SK-N-DZ (cell line): ENCODE measurements around the gene LDLRAD3.

ENCODE experiments used
- DNase-seq: peaks from one replicate; pipeline ENCODE4 v3.0.0-alpha.2; 2015; ENCODE audit warnings: low spot score
- small RNA-seq, 2 experiments: library from RNA; depleted of rRNA; stranded (forward); fragments of <200 nt; gene quantifications; one replicate each; pipeline ENCODE3, GENCODE V24; 2014

The LDLRAD3 gene

DNA sequence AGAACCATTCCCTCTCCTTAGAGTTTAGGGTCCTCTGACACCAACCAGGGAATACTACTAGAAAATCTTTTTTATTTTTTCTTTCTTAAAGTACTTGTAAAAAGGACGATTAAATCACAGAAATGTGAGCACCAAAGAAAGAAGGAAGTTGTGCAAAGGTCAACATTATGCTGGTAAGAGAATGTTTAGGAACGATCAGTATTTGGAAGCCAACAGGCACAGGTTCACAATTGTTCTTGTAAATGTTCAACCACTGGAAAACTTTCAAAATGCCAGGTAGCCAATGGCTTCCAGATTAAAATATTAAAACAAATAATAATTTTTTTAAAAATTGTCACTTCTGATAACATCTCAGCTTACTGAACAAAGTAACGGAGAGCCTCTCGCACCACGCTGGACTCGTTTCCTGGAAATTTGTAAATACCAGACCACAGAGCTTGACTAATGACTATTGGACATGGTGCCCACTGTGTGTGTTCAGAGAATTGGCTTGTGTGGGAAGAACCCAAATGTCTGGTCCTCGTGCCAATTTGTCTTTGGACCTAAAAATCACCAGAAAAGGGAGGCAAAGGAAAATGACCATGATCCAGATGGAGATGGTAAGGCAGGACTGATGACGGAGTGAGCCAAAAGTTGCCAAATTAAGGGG, 324.6 kb downstream of the LDLRAD3 start:
- DNase-seq: no peak

DNA sequence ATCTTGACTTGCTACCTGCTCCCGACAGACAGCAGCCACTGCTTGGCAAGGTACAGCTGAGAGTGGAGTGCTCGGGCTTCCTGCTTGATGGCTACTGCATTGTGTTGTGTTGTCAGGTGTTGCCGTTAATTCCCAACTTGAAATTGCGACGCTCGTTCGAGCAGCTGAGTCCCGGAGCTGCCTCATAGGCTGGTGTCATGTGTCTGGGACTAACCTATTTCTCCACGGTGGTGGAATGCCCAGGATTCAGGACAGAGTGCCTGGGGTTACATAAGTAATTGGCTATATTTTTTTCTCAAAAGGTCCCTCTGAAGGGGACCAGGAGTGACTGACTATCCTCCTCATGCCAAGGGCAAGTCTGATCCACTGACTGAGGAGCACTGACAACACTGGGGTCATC, 326.8 kb downstream of the LDLRAD3 start:
- DNase-seq: no peak

DNA sequence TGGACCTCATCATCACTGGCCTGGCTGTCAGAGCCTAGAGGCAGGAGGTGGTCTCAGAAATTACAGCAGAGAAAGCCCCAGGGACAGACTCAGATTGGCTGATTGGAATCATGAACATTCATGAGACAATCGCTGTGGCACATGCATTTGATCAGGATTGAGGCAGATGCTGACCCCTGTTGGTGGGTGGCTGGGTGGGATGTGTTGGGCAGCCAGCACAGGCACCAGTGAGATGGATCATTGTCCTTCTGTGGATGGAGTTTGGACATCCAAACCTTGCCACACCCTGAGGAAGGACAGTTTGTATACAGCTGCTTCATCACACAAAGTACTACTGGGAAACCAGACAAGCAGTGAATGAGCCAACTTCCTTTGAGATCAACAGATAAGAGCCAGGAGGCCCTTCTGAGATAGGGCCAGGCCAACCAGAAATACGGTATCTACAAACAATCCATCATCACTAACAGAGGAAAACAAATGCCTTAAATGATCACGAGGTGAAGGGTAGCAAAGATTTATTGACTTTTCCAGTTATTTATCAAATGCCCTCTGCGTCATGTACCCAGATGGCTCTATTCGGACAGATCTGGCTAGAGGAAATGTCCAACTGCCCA, 328.0 kb downstream of the LDLRAD3 start:
- peak; percentile 22 for DNase-seq

DNA sequence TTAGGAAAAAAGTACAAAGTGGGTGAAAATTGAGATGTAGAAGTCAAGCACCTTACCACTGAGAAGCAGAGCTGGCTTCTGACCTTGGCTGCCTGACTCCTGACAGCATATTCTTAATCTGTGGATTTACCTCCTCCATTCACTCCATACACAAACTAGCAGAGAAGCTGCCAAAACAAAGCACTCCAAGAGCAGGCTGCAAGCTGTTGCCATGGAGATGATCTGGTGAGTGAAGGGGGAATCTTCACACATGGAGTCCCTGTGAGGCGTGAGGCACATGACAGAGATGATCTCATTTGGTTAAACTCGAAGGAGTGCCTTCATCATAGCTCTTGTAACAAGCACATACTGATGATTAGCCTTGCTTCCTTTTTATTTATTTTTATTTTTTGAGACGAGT, 329.2 kb downstream of the LDLRAD3 start:
- DNase-seq: no peak

DNA sequence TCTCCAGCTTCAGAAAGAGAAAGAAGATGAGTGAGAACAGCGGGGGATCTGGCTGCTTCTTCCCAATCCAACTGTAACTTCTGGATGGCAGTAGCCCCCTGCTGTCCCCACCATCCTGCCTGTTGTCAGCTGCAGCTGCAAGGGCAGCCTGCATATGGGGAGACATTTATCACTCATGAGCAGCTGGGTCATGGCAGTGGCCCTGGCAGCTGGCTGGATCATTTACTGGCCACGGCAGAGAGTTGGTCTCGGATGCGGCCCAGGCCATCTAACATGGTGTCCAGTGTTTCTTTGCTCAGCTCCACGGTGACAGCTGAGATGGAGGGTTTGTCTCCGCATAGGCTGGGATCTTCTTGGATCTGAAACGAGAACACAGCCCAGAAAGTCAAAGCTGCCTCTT, 330.6 kb downstream of the LDLRAD3 start:
- no peak for DNase-seq

DNA sequence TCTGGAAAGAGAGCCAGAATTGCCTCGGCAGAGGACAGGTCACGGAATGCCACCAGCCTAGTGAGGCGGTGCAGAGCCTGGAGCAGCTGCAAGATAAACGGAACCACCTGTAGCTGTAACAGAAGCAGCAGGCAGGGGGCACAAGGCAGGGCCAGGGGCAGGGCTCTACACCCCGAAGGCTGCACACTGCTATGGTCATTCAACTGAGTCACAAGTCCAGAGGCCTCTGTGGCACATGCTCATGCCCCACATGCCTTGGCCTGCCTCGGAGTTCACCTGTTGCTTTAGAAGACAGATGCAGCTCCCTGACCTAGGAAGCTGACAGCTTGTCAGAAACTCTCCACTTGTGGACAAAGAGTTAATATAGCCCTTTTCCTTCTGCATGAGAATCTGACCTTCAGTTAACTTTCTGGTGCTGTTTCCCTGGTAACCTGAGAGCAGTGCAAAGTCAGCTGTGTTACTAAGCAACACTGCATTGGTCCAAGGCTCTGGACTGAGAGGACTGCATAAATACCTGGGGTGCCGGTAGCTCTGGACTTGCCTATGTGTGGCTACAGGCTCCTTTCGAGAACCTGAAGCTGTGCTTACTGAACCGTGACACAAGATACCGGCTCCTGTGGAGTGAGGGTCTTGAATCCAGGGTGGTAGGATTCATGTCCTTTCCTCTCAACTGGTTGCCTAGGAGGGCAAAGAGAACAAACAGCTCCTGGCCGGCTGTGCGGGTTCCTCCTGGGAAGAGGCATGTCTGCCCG, 334.8 kb downstream of the LDLRAD3 start:
- DNase-seq: no peak

DNA sequence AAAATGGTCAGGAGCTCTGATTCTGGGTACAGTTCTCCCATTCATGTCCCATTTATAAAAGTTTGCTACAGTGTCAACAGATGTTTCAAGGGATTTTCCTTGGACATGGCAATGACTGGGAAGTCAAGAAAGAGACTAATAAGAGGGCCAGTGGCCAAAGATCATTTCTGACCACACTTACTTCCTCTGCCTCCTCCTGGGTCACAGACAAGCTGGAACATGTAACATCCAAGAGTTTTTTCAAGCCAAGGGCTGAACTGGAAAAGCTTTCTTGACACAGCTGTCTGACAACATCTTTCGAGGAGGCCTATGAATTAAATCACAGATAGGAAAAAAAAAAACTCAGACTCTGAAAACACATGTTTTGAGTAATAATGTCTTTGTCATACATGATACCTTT, 336.7 kb downstream of the LDLRAD3 start:
- DNase-seq: no peak

Small RNA genes lying within 50 kb of the gene (small RNA-seq; reads per million reads assigned to genes)
- 0 reads per million in 2 experiments for gene MIR3973
